ACHN (cell line): ENCODE data around the gene SOCS4.
"Not testable (repeated sequence)": the region's sequence is repeated elsewhere in the genome, so short reads cannot be mapped to it uniquely, and the experiment has no call there.

Experiments
- DNase-seq: peaks from one replicate; pipeline ENCODE4 v3.0.0-alpha.2; 2015
- in situ Hi-C: cut with HindIII; loops from 2 replicates; pipeline ENCODE4 v1.10.0; 2017; ENCODE audit warnings: low sequenced_read_pairs, low pct_ligation_motif_present, low pct_unique_long_range_greater_than_20kb

The SOCS4 gene

GRCh38 chr14:55077170-55078151 is 50.4 kb downstream of the SOCS4 start:
- no peak for DNase-seq
- in situ Hi-C loops = no loop called here

GRCh38 chr14:55079961-55080360 is 52.9 kb downstream of the SOCS4 start:
- in situ Hi-C loops, DNase-seq: not testable (repeated sequence)

- DNase-seq = no peak
- in situ Hi-C loops = no loop called here
Measured at GRCh38 chr14:55084401-55085059, 57.5 kb downstream of the SOCS4 start.

- DNase-seq = no peak
- in situ Hi-C loops = no loop called here
Measured at GRCh38 chr14:55085060-55085660, 58.1 kb downstream of the SOCS4 start.

GRCh38 chr14:55086938-55087337 is 59.9 kb downstream of the SOCS4 start:
- in situ Hi-C loops = no loop called here
- DNase-seq = no peak

- DNase-seq = no peak
- in situ Hi-C loops = no loop called here
Measured at GRCh38 chr14:55088356-55088755, 61.3 kb downstream of the SOCS4 start.

DNA sequence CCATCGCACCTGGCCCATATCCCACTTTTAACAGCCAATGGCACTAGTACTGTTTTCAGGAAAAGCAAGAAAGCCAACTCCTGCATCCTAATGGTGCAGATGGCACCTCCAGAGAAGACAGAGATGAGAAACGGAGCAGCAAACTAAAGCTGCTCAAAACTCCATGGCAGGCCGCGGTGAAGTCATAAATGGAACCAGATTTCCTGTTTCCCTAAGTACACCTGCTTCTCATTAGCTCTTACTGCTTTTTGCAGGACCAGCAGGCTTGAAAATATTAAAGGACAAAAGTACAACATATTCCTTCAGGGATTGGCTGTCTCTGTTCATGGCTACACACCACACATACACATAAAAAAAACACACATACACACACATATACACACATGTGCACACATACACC is 65.3 kb downstream of the SOCS4 start:
- no peak for DNase-seq
- in situ Hi-C loops = no loop called here

DNA sequence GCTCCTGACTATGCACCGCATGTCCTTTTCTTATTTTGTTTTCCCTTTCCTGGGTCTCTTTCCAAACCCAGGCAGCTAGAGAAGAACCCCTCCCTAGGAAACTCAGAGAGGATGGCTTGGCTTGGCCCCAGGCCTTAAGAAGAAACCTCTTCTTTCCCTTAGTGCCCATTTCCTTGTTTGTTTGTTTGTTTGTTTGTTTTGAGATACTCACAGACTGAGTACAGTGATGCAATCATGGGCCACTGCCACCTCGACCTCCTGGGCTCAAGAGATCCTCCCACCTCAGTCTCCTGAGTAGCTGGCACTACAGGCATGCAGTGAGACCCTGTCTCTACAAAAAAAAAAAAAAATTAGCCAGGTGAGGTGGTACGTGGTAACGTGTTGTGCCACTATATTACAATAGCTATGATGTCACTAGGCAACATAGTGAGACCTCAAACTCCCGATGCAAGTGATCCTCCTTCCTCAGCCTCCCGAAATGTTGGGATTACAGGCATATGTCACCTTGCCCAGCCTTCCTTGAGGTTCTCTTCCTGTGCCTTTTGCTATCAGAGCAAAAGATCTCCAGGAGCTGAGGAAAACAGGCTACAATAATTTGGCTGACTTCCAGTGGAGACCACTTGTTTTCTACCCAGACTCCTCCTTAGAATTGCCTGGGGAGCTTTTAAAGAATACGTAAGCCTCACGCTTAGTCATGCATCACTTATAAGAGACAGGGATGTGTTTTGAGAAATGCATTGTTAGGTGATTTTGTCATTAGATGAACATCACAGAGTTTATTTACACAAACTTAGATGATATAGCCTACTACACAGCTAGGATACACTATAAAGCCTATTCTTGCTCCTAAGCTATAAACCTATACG is 67.5 kb downstream of the SOCS4 start:
- DNase-seq = no peak
- in situ Hi-C loops = no loop called here

- no peak for DNase-seq
- in situ Hi-C loops = no loop called here
Measured at GRCh38 chr14:55097881-55098560, 71.0 kb downstream of the SOCS4 start.

GRCh38 chr14:55098561-55098898 is 71.5 kb downstream of the SOCS4 start:
- DNase-seq = no peak
- in situ Hi-C loops = no loop called here
